HCT116 (cell line): ENCODE data around the gene TRIM26. TPM values are rescaled to one million over a fixed set of nuclear protein-coding genes. Genes with fewer than 3 reads are reported as not detected.

Experiments
- ATAC-seq: fragments of 200-7000 bp; cut with Tn5 transposase; 2 replicates; pipeline ENCODE4 v1.9.1; 2020; ENCODE audit warnings: mild to moderate bottlenecking, moderate library complexity
- BruUV-seq: library from RNA; stranded (reverse); fragments of 400-500 nt; replicated peaks from 2 replicates; lab custom pipeline; 2021; lab: Mats Ljungman, UMichigan
- CTCF ChIA-PET: fragments of 300-600 bp; sonication (Branson Sonifier 250); formaldehyde crosslinking; loops from one replicate; lab custom pipeline; 2021; ENCODE audit warnings: antibody characterized with exemption; lab: Charles Lee
- POLR2A ChIA-PET: fragments of 300-600, 350-600 bp; sonication (Branson Sonifier 250); formaldehyde crosslinking; loops from one replicate; lab custom pipeline; 2021; ENCODE audit warnings: antibody characterized with exemption; lab: Charles Lee
- RAD21 ChIA-PET, 2 experiments: fragments of 300-600 bp; sonication (Branson Sonifier 250); formaldehyde crosslinking; loops; one replicate each; lab custom pipeline; 2023; ENCODE audit warnings: low total read pairs in 2 of 2; ENCODE audit not compliant: uncharacterized antibody in 2 of 2, unreplicated experiment in 2 of 2, low non-redundant PET in 1 of 2; lab: Charles Lee
- DNase-seq: peaks from one replicate; pipeline ENCODE4 v3.0.0-alpha.2; 2010; ENCODE audit warnings: low read depth, low spot score
- H2AFZ ChIP-seq: fragments of 200-600 bp; shearing (Covaris generic), sonication (generic); 2 replicates; pipeline ENCODE4 v1.6.1; 2017; ENCODE audit warnings: low read depth, mixed run types, mixed read lengths, antibody characterized with exemption, low read length; ENCODE audit not compliant: poor library complexity, severe bottlenecking
- H3K27ac ChIP-seq: 2 replicates; pipeline ENCODE4 v1.5.1; 2012; ENCODE audit warnings: low read depth, low read length
- H3K27me3 ChIP-seq: fragments of 200-600 bp; sonication (generic); 2 replicates; pipeline ENCODE4 v1.6.1; 2016; ENCODE audit warnings: mixed run types, low read length, mixed read lengths; ENCODE audit not compliant: insufficient read depth
- H3K36me3 ChIP-seq, 2 experiments: fragments of 200-500 bp in 1 of 2; fragments of 200-600 bp in 1 of 2; sonication (Bioruptor generic) in 1 of 2; sonication (generic) in 1 of 2; 2 replicates each; pipeline versions ENCODE4 v1.5.1 to v1.6.1; 2014 to 2016; ENCODE audit warnings: low read length in 2 of 2, inconsistent platforms in 1 of 2, mixed read lengths in 1 of 2, mixed run types in 1 of 2; ENCODE audit not compliant: insufficient read depth in 2 of 2, control insufficient read depth in 1 of 2
- H3K4me1 ChIP-seq, 2 experiments: fragments of 200-600 bp in 1 of 2; sonication (generic) in 1 of 2; 2 replicates each; pipeline versions ENCODE4 v1.5.1 to v1.6.1; 2012 to 2017; ENCODE audit warnings: low read length in 2 of 2, inconsistent platforms in 1 of 2, mild to moderate bottlenecking in 1 of 2, mixed read lengths in 1 of 2, mixed run types in 1 of 2, moderate library complexity in 1 of 2; ENCODE audit not compliant: insufficient read depth in 2 of 2, control insufficient read depth in 1 of 2
- H3K4me2 ChIP-seq: fragments of 200-600 bp; sonication (generic); 2 replicates; pipeline ENCODE4 v1.6.1; 2017; ENCODE audit warnings: mixed run types, low read length, mixed read lengths
- H3K4me3 ChIP-seq, 2 experiments: fragments of 200-600 bp in 1 of 2; sonication (generic) in 1 of 2; replicated peaks in 1 of 2; 2 replicates each; pipeline ENCODE4 v1.5.1; 2011 to 2016; ENCODE audit warnings: low read length in 2 of 2, control low read depth in 1 of 2, low read depth in 1 of 2, mild to moderate bottlenecking in 1 of 2, mixed read lengths in 1 of 2, mixed run types in 1 of 2
- H3K79me2 ChIP-seq: fragments of 200-600 bp; sonication (generic); 2 replicates; pipeline ENCODE4 v1.6.1; 2017; ENCODE audit warnings: mild to moderate bottlenecking, mixed run types, low read length, moderate library complexity, mixed read lengths; ENCODE audit not compliant: insufficient read depth
- H3K9ac ChIP-seq: fragments of 200-600 bp; sonication (generic); 2 replicates; pipeline ENCODE4 v1.6.1; 2016; ENCODE audit warnings: low read length, mixed read lengths
- H3K9me2 ChIP-seq: fragments of 200-600 bp; sonication (generic), shearing (Covaris generic); 2 replicates; pipeline ENCODE4 v1.6.1; 2017; ENCODE audit warnings: mixed run types, mild to moderate bottlenecking, moderate library complexity; ENCODE audit not compliant: insufficient read depth
- H3K9me3 ChIP-seq, 2 experiments: fragments of 200-500 bp in 1 of 2; fragments of 200-600 bp in 1 of 2; sonication (Bioruptor generic) in 1 of 2; sonication (generic) in 1 of 2; 2 replicates each; pipeline ENCODE4 v1.6.1; 2014 to 2017; ENCODE audit warnings: low read length in 2 of 2, mixed read lengths in 2 of 2, inconsistent platforms in 1 of 2, low read depth in 1 of 2, mild to moderate bottlenecking in 1 of 2, mixed run types in 1 of 2, moderate library complexity in 1 of 2; ENCODE audit not compliant: control insufficient read depth in 1 of 2, insufficient read depth in 1 of 2
- H4K20me1 ChIP-seq: fragments of 200-600 bp; sonication (generic), shearing (Covaris generic); 2 replicates; pipeline ENCODE4 v1.6.1; 2017; ENCODE audit warnings: mixed run types, mild to moderate bottlenecking, moderate library complexity; ENCODE audit not compliant: insufficient read depth
- CEBPB ChIP-seq: IDR thresholded peaks from 2 replicates; pipeline ENCODE4 v1.6.1; 2012; ENCODE audit warnings: low read depth
- EGR1 ChIP-seq: IDR thresholded peaks from 2 replicates; pipeline ENCODE4 v1.6.1; 2012; ENCODE audit warnings: low read depth
- ELF1 ChIP-seq: IDR thresholded peaks from 2 replicates; pipeline ENCODE4 v1.6.1; 2012; ENCODE audit warnings: low read depth, borderline replicate concordance
- EZH2 ChIP-seq: fragments of 200-600 bp; sonication (generic); IDR thresholded peaks from 2 replicates; pipeline ENCODE4 v1.6.1; 2017; ENCODE audit warnings: antibody characterized with exemption, mixed run types
- JUND ChIP-seq: IDR thresholded peaks from 2 replicates; pipeline ENCODE4 v1.6.1; 2012
- POLR2A ChIP-seq: IDR thresholded peaks from 2 replicates; pipeline ENCODE4 v1.7.0; 2011; ENCODE audit warnings: borderline replicate concordance; ENCODE audit not compliant: insufficient read depth, insufficient read length; ENCODE audit errors: extremely low read depth
- SP1 ChIP-seq: IDR thresholded peaks from 2 replicates; pipeline ENCODE4 v1.6.1; 2012; ENCODE audit warnings: low read depth
- TCF7L2 ChIP-seq: IDR thresholded peaks from 2 replicates; pipeline ENCODE4 v1.7.0; 2011; ENCODE audit warnings: borderline replicate concordance, inconsistent platforms; ENCODE audit not compliant: insufficient read depth, insufficient read length; ENCODE audit errors: extremely low read depth
- ZBTB33 ChIP-seq: IDR thresholded peaks from 2 replicates; pipeline ENCODE4 v1.6.1; 2011; ENCODE audit warnings: mild to moderate bottlenecking, low read length, moderate library complexity; ENCODE audit not compliant: insufficient replicate concordance; ENCODE audit errors: extremely low read depth
- intact Hi-C: fragments of 100-400 bp; cut with micrococcal nuclease; formaldehyde crosslinking; loops from 2 replicates; pipeline ENCODE4 v1.10.0; 2022
- total RNA-seq: library from RNA; stranded (reverse); gene quantifications from one replicate; pipeline ENCODE4 v1.2.1, GENCODE V29; 2021; ENCODE audit not compliant: unreplicated experiment

Gene TRIM26
- total RNA-seq, 1 experiment from 2014 or later = 32.2 TPM

GRCh38 chr6:30188541-30188940 is 24.7 kb downstream of the TRIM26 start:
- Histone ChIP-seq H3K9ac (no peak overlapping the region), H3K79me2 (no peaks in the 10 kb centered on the region), H3K27me3 (no peaks in the 10 kb centered on the region), H3K4me1 (no peaks in the 10 kb centered on the region), H3K36me3 (peaks cover 26 to 28% of the 10 kb centered on the region in 2 experiments; a peak in 3 of 4 replicates), H3K9me3 (no peaks in the 10 kb centered on the region), H3K9me2 (no peaks in the 10 kb centered on the region), H3K27ac (no peak overlapping the region), H3K4me2 (no peak overlapping the region), H4K20me1 (no peaks in the 10 kb centered on the region), H3K4me3 (no peak overlapping the region), H2AFZ (no peak overlapping the region)
- POLR2A ChIA-PET = no interaction called here
- DNase-seq = no peak
- BruUV-seq = no TSS peak
- CTCF ChIA-PET = interaction anchor here (1.0 kb wide), 1 partner anchor 128 kb away, joined by 3 read pairs; the partner anchor contains the start of gene POLR1H
- RAD21 ChIA-PET = no interaction called here
- TF ChIP-seq EGR1 (no peak), TCF7L2 (no peak)
- ATAC-seq = no peak
- intact Hi-C loops = no loop called here

- Histone ChIP-seq H3K79me2 (no peaks in the 10 kb centered on the region), H3K9me2 (no peaks in the 10 kb centered on the region), H2AFZ (no peak overlapping the region), H3K4me2 (no peak overlapping the region), H3K4me3 (no peak overlapping the region), H3K36me3 (peaks cover 23 to 28% of the 10 kb centered on the region in 2 experiments; a peak in 3 of 4 replicates), H3K4me1 (no peaks in the 10 kb centered on the region), H4K20me1 (no peaks in the 10 kb centered on the region), H3K27ac (no peak overlapping the region), H3K9ac (no peak overlapping the region), H3K27me3 (no peaks in the 10 kb centered on the region), H3K9me3 (no peaks in the 10 kb centered on the region)
- BruUV-seq = TSS peak; percentile 44
- TF ChIP-seq CEBPB = no peak
- no peak for TF ChIP-seq ELF1
- no peak for TF ChIP-seq EZH2
- no peak for TF ChIP-seq POLR2A
- TF ChIP-seq SP1 = no peak
- no peak for TF ChIP-seq JUND
- TF ChIP-seq ZBTB33 = no peak
- CTCF ChIA-PET = no interaction called here
- ATAC-seq (no peak), DNase-seq (no peak)
- intact Hi-C loops = no loop called here
- POLR2A ChIA-PET = no interaction called here
- RAD21 ChIA-PET = no interaction called here
These were observed 27.2 kb downstream of the TRIM26 start for GRCh38 chr6:30185846-30186484.
